CD4-positive, alpha-beta T cell treated with Interleukin-10 for 1 hour (primary cell): ENCODE measurements around the gene ITGA1.
"Not testable (repeated sequence)": the region's sequence is repeated elsewhere in the genome, so short reads cannot be mapped to it uniquely, and the experiment has no call there.

Source experiments
- DNase-seq: peaks from one replicate; pipeline ENCODE4 v3.0.0-alpha.2; 2020

Gene ITGA1

GRCh38 chr5:52837591-52838001 is 49.9 kb downstream of the ITGA1 start:
- DNase-seq = no peak

DNA sequence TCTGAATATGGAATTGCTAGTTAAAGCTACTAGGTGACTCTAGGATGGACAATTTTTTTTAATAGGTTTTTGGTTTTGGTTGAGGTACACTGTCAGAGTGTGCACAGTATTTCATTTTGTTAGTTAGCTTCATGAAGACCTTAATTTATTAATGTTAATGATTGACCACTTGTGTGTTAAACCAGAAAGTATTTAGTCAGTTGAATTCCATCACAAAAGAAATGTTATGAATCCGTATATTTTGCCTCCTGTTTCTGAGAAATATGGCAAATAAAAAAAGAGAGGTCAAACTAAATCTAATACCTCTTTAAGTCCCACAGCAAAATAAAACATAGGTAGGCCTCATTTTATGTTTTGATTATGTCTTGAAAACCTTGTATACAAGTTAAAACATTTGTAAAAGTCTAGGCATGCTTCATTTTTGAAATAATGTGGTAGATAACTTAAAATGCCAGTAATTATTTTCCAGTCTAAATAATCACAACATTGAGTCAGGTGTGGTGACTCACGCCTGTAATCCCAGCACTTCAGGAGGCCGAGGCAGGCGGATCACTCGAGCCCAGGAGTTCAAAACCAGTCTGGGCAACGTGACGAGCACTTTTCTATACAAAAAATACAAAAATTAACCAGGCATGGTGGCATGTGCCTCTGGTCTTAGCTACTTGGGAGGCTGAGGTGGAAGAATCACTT is 50.8 kb downstream of the ITGA1 start:
- DNase-seq = no peak

DNA sequence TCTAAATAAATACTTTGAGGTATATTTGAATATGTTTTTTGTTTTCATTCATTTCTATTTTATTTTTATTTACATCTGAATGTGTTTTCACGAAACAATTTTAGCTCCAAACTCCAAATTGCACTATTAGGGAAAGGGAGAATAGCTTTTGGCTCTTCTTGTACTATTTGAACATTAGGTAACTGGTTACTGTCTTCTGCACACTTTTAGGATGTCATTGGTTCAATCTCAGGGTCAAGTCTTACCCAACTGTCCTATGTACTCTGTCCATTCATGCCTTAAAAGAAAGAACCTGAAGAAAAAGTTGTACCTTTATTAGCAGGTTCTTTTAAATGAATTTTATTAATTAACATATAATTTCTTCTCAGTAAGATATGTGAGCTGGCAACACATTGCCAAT is 51.6 kb downstream of the ITGA1 start:
- no peak for DNase-seq

- DNase-seq = no peak
Measured at GRCh38 chr5:52840277-52841050, 52.7 kb downstream of the ITGA1 start.

- DNase-seq = no peak
Measured at GRCh38 chr5:52841114-52841513, 53.4 kb downstream of the ITGA1 start.

- DNase-seq = no peak
Measured at GRCh38 chr5:52842111-52842510, 54.4 kb downstream of the ITGA1 start.

DNA sequence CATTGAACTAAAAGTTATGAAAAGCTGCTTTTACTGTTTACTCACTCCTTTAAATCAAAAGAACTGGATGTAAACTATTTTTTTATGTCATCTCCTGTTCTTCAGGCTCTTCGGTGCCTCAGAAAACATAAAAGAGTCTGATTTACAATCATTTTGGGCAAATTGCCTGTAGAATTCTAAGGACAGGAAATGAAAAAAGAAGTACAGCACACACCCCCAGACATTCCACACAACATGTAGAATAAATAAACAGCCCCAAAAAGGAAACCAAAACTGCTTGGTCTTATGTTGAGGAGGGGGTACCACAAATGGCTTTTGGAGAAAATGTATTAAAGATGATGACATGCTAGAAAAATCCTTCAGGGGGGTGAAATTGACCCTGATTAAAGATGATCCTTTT is 57.2 kb downstream of the ITGA1 start:
- no peak for DNase-seq

GRCh38 chr5:52846182-52846842 is 58.6 kb downstream of the ITGA1 start:
- no peak for DNase-seq

DNA sequence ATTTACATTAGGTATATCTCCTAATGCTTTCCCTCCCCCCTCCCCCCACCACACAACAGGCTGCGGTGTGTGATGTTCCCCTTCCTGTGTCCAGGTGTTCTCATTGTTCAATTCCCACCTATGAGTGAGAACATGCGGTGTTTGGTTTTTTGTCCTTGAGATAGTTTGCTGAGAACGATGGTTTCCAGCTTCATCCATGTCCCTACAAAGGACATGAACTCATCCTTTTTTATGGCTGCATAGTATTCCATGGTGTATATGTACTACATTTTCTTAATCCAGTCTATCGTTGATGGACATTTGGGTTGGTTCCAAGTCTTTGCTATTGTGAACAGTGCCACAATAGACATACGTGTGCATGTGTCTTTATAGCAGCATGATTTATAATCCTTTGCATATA is 61.0 kb downstream of the ITGA1 start:
- DNase-seq = not testable (repeated sequence)

- no peak for DNase-seq
Measured at GRCh38 chr5:52849544-52849943, 61.8 kb downstream of the ITGA1 start.

GRCh38 chr5:52853650-52854049 is 65.9 kb downstream of the ITGA1 start:
- DNase-seq = no peak

DNA sequence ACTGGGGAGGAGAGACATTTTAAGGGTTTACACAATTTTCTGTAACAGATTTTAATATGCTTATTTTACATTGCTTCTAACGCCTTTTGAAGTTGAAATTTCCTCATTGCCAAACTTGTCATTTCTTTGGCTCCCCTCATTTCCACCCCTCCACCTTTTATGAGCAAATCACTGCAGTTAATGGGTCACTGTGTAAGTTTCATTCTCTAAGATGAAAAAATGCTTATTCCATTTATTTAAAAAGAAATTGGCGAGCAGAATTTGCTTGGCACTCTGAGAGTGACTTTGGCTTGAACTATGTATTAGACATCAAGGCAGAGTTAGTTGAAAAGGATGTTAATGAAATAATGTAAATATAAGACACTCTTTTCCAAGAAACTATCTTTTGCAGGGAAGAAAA is 66.6 kb downstream of the ITGA1 start:
- no peak for DNase-seq

DNA sequence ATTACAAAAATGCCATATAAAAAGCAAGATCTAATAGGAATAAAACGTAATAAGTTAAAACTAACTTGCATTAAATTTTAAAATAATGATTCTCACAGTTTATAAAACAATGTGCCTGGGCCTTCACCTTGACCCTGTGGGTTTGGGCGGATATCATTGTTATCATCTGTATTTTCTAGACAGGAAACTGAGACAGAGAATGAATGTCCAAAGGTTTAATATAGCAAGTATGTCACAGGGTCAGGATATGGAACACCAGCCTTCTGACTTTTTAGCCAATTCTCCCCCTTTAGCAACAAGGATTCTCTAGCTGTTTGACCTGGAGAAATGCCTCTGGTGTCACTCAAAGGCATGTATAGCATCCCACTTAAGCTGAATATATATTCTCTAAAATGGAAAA is 67.2 kb downstream of the ITGA1 start:
- no peak for DNase-seq

- DNase-seq = no peak
Measured at GRCh38 chr5:52856564-52856963, 68.8 kb downstream of the ITGA1 start.

GRCh38 chr5:52859628-52860027 is 71.9 kb downstream of the ITGA1 start:
- DNase-seq = no peak

DNA sequence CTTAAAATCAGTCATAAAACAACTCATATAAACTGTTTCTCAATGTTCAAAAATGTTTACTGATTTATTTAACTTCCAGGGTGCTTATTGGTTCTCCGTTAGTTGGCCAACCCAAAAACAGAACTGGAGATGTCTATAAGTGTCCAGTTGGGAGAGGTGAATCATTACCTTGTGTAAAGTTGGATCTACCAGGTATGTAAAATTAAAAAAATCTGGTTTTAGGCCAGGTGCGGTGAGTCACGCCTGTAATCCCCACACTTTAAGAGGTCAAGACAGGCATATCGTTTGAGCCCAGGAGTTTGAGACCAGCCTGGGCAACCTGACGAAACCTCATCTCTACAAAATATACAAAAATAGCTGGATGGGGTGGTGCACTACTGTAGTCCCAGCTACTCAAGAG is 73.7 kb downstream of the ITGA1 start:
- no peak for DNase-seq

- DNase-seq = no peak
Measured at GRCh38 chr5:52863715-52864290, 76.1 kb downstream of the ITGA1 start.

GRCh38 chr5:52864371-52864770 is 76.7 kb downstream of the ITGA1 start:
- no peak for DNase-seq

GRCh38 chr5:52864884-52865283 is 77.2 kb downstream of the ITGA1 start:
- DNase-seq = no peak

DNA sequence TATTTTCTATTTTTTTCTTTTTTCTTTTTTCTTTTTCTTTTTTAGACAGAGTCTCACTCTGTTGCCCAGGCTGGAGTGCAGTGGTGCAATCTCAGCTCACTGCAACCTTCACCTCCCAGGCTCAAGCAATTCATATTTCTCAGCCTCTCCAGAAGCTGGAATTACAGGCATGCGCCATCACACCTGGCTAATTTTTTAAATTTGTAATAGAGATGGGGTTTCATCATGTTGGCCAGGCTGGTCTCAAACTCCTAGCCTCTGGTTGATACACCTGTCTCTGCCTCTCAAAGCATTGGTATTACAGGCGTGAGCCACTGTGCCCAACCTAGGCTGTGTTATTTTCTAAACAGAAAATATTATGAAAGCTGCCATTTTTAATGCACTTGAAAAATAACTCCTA is 78.3 kb downstream of the ITGA1 start:
- not testable (repeated sequence) for DNase-seq

GRCh38 chr5:52867809-52868208 is 80.1 kb downstream of the ITGA1 start:
- DNase-seq = no peak

- no peak for DNase-seq
Measured at GRCh38 chr5:52868417-52868816, 80.7 kb downstream of the ITGA1 start.

- no peak for DNase-seq
Measured at GRCh38 chr5:52869391-52869790, 81.7 kb downstream of the ITGA1 start.

- DNase-seq = no peak
Measured at GRCh38 chr5:52870448-52870847, 82.7 kb downstream of the ITGA1 start.
